Right cardiac atrium (tissue), 5 donors: ENCODE data around the gene CYP4F11. TPM values are rescaled to one million over a fixed set of nuclear protein-coding genes. Genes with fewer than 3 reads are reported as not detected.
"Not testable (repeated sequence)": the region's sequence is repeated elsewhere in the genome, so short reads cannot be mapped to it uniquely, and the experiment has no call there.

Experiments
- ATAC-seq, 2 donors: fragments of 200-7000 bp; cut with Tn5 transposase; one replicate each; pipeline versions ENCODE4 v1.8.0 to v1.9.1; 2020; ENCODE audit warnings: moderate library complexity in 2 of 2, mild to moderate bottlenecking in 1 of 2
- DNase-seq, 3 donors: peaks; one replicate each; pipeline ENCODE4 v3.0.0-alpha.2; 2020
- H3K27ac ChIP-seq: one replicate; pipeline ENCODE4 v1.5.1; 2013; ENCODE audit warnings: mild to moderate bottlenecking, low read length, control low read depth, moderate library complexity
- H3K27me3 ChIP-seq: one replicate; pipeline ENCODE4 v1.6.1; 2013; ENCODE audit not compliant: control insufficient read depth, insufficient read depth
- H3K4me1 ChIP-seq: one replicate; pipeline ENCODE4 v1.6.1; 2013; ENCODE audit warnings: low read length; ENCODE audit not compliant: control insufficient read depth, insufficient read depth
- H3K4me3 ChIP-seq: one replicate; pipeline ENCODE4 v1.5.1; 2013; ENCODE audit warnings: low read length, control low read depth
- H3K9me3 ChIP-seq: one replicate; pipeline ENCODE4 v1.6.1; 2013; ENCODE audit warnings: low read length; ENCODE audit not compliant: control insufficient read depth
- WGBS: extraction: QIAGEN DNeasy Blood & Tissue Kit; methylation state at CpG from one replicate; pipeline ENCODE4 v1.1.7; 2013; 5-methylcytosine and 5-hydroxymethylcytosine counted together
- intact Hi-C, 4 donors: fragments of 100-400 bp; cut with DNase I; formaldehyde crosslinking; loops; one replicate each; pipeline versions ENCODE4 v1.11.0 to v1.14.0; 2022 to 2023
- polyA plus RNA-seq: library from polyadenylated mRNA; stranded (reverse); fragments of 200-250 nt; gene quantifications from one replicate; pipeline ENCODE4 v1.2.3, GENCODE V29; 2013
- total RNA-seq, 4 donors: library from RNA; stranded (reverse); fragmentation: NEBNext Ultra II Directional; extraction: Animal tissue kit (Norgen Biotek cat#: 25700); gene quantifications; one replicate each; pipeline ENCODE4 v1.2.1, GENCODE V29; 2021
- donor health status: healthy with polysubstance abuse.
- donor health status: DM: no; HTN: yes; CAD: no.
- donor health status: DM: no; HTN: no; CAD: no.
- donor health status: DM: no; HTN: yes; CAD: no; lungs with severe emphysema.
- donor health status: DM: yes; HTN: yes; CAD: no.

CYP4F11 gene
- total and polyA plus RNA-seq, 5 donors, result 0.11 to 0.34 (median 0.16) TPM

- no peaks in the 10 kb centered on the region for H3K4me1 ChIP-seq
- H3K27ac ChIP-seq, result no peak overlapping the region
- ATAC-seq (no peak), DNase-seq (no peak)
- H3K4me3 ChIP-seq, result no peak overlapping the region
- intact Hi-C loops, result no loop called here
- 45% methylated on average over 4 of the region's 4 CpGs for WGBS
- H3K27me3 ChIP-seq, result no peaks in the 10 kb centered on the region
- H3K9me3 ChIP-seq, result no peaks in the 10 kb centered on the region
Measured at GRCh38 chr19:15874821-15875474, 59.4 kb downstream of the CYP4F11 start.

- H3K27me3 ChIP-seq, H3K9me3 ChIP-seq, H3K4me3 ChIP-seq, H3K4me1 ChIP-seq, H3K27ac ChIP-seq, ATAC-seq, DNase-seq, intact Hi-C loops: not testable (repeated sequence)
- WGBS, result 83% methylated on average over 6 of the region's 6 CpGs
Measured at GRCh38 chr19:15873771-15874170, 60.6 kb downstream of the CYP4F11 start.

- intact Hi-C loops, result no loop called here
- ATAC-seq (no peak), DNase-seq (peak in 1 of 3 donors; percentile 38)
- Histone ChIP-seq H3K4me1 (no peaks in the 10 kb centered on the region), H3K4me3 (no peak overlapping the region), H3K27ac (no peak overlapping the region), H3K27me3 (no peaks in the 10 kb centered on the region), H3K9me3 (no peaks in the 10 kb centered on the region)
- 8% methylated on average over 11 of the region's 11 CpGs for WGBS
Measured at GRCh38 chr19:15871570-15871969, 62.8 kb downstream of the CYP4F11 start.

- H3K4me3 ChIP-seq, result no peak overlapping the region
- no peak overlapping the region for H3K27ac ChIP-seq
- ATAC-seq, result no peak
- no peak for DNase-seq
- H3K9me3 ChIP-seq, result no peaks in the 10 kb centered on the region
- H3K27me3 ChIP-seq, result no peaks in the 10 kb centered on the region
- WGBS, result 55% methylated on average over 9 of the region's 9 CpGs
- no peaks in the 10 kb centered on the region for H3K4me1 ChIP-seq
- intact Hi-C loops, result loop anchor here in 1 of 4 donors (10.0 kb wide), 1 partner anchor 245 kb away; no protein-coding TSS in a partner anchor
Measured at GRCh38 chr19:15869873-15870272, 64.5 kb downstream of the CYP4F11 start.

- intact Hi-C loops, result loop anchor here in 1 of 4 donors (10.0 kb wide), 1 partner anchor 244 kb away; no protein-coding TSS in a partner anchor
Measured at GRCh38 chr19:15869109-15869555, 65.2 kb downstream of the CYP4F11 start.

GRCh38 chr19:15866636-15867035, 67.7 kb downstream of the CYP4F11 start:
- WGBS, result 73% methylated on average over 5 of the region's 5 CpGs
- no peak for ATAC-seq

More at GRCh38 chr19:15869109-15869555, 65.2 kb downstream of the CYP4F11 start:
- ATAC-seq (peak; percentile 55 to 80), DNase-seq (peak in 1 of 3 donors; percentile 40)
- H3K27ac ChIP-seq, result no peak overlapping the region
- H3K4me1 ChIP-seq, result no peaks in the 10 kb centered on the region
- H3K9me3 ChIP-seq, result no peaks in the 10 kb centered on the region
- no peak overlapping the region for H3K4me3 ChIP-seq
- no peaks in the 10 kb centered on the region for H3K27me3 ChIP-seq
- 2% methylated on average over 3 of the region's 3 CpGs for WGBS

GRCh38 chr19:15864824-15865223, 69.5 kb downstream of the CYP4F11 start:
- 53% methylated on average over 5 of the region's 5 CpGs for WGBS
- H3K4me1 ChIP-seq, result no peaks in the 10 kb centered on the region
- intact Hi-C loops, result loop anchor here in 1 of 4 donors (10.0 kb wide), 1 partner anchor 240 kb away; no protein-coding TSS in a partner anchor

More at GRCh38 chr19:15866636-15867035, 67.7 kb downstream of the CYP4F11 start:
- intact Hi-C loops, result loop anchor here in 1 of 4 donors (10.0 kb wide), 1 partner anchor 242 kb away; no protein-coding TSS in a partner anchor
- no peak for DNase-seq
- Histone ChIP-seq H3K27ac (no peak overlapping the region), H3K27me3 (no peaks in the 10 kb centered on the region), H3K9me3 (no peaks in the 10 kb centered on the region), H3K4me1 (no peaks in the 10 kb centered on the region), H3K4me3 (no peak overlapping the region)

GRCh38 chr19:15863272-15863671, 71.1 kb downstream of the CYP4F11 start:
- ATAC-seq (no peak), DNase-seq (no peak)
- Histone ChIP-seq H3K4me1 (no peaks in the 10 kb centered on the region), H3K4me3 (no peak overlapping the region), H3K27me3 (no peaks in the 10 kb centered on the region), H3K9me3 (no peaks in the 10 kb centered on the region), H3K27ac (no peak overlapping the region)
- intact Hi-C loops, result loop anchor here in 1 of 4 donors (10.0 kb wide), 1 partner anchor 238 kb away; no protein-coding TSS in a partner anchor
- WGBS, result 76% methylated on average over 8 of the region's 8 CpGs

More at GRCh38 chr19:15864824-15865223, 69.5 kb downstream of the CYP4F11 start:
- Histone ChIP-seq H3K27ac (no peak overlapping the region), H3K9me3 (no peaks in the 10 kb centered on the region), H3K4me3 (no peak overlapping the region), H3K27me3 (no peaks in the 10 kb centered on the region)
- ATAC-seq (no peak), DNase-seq (no peak)

GRCh38 chr19:15862444-15862843, 71.9 kb downstream of the CYP4F11 start:
- DNase-seq (no peak), ATAC-seq (no peak)
- no peaks in the 10 kb centered on the region for H3K27me3 ChIP-seq
- H3K9me3 ChIP-seq, result no peaks in the 10 kb centered on the region
- intact Hi-C loops, result loop anchor here in 1 of 4 donors (10.0 kb wide), 1 partner anchor 238 kb away; no protein-coding TSS in a partner anchor
- H3K27ac ChIP-seq, result no peak overlapping the region
- no peaks in the 10 kb centered on the region for H3K4me1 ChIP-seq
- WGBS, result 45% methylated on average over 7 of the region's 7 CpGs
- no peak overlapping the region for H3K4me3 ChIP-seq
